ENCODE measurements around the gene ABHD12B. TPM values are rescaled to one million over a fixed set of nuclear protein-coding genes. Genes with fewer than 3 reads are reported as not detected.

The ABHD12B gene
- total RNA-seq, 1 donor from 2014 or later: not detected

DNA sequence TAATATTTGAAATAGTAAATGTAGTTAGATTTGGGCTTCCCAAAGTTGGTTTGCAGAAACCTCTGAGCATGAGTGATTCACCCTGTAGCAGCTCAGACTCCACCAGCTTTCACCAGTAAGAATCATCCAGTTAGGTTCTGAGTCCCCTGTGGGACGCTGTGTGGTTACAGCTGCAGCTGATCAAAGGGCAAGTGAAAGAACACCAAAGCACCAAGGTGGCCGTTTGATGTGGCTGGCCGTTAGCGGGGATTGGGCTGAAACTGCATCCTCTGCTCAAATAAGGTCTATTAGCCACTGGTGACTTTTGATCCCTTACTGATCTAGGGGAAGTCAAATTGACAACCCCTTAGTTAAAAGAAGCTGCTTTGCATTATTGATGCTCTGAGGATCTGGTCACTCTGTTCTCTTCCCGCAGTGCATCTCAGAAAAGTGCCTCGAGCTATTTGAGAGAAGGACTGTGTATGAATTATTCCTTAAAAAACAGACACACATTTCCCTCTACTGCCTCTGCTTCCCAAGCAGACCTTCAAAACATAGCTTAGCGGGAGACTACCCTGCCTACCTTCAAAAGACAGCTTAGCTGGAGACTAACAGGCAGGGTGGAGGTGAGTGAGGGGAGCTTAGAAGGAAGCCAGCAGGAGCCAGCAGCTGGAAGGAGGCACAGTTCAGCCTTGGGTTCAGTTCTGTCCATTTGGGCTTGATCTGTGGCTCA is 3.7 kb downstream of the ABHD12B start:
- H4K20me1 ChIP-seq (ENCODE audit: insufficient read depth, low read length): no peaks in the 10 kb centered on the region
- TF ChIP-seq EZH2 (IDR thresholded peaks at IDR 0.05; ENCODE audit: insufficient read depth, low read length): no peak
- TF ChIP-seq, protein P1, sequence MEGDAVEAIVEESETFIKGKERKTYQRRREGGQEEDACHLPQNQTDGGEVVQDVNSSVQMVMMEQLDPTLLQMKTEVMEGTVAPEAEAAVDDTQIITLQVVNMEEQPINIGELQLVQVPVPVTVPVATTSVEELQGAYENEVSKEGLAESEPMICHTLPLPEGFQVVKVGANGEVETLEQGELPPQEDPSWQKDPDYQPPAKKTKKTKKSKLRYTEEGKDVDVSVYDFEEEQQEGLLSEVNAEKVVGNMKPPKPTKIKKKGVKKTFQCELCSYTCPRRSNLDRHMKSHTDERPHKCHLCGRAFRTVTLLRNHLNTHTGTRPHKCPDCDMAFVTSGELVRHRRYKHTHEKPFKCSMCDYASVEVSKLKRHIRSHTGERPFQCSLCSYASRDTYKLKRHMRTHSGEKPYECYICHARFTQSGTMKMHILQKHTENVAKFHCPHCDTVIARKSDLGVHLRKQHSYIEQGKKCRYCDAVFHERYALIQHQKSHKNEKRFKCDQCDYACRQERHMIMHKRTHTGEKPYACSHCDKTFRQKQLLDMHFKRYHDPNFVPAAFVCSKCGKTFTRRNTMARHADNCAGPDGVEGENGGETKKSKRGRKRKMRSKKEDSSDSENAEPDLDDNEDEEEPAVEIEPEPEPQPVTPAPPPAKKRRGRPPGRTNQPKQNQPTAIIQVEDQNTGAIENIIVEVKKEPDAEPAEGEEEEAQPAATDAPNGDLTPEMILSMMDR (IDR thresholded peaks at IDR 0.05; ENCODE audit: insufficient read depth, low read depth, low read length): no peak
- no peak for FAIRE-seq

DNA sequence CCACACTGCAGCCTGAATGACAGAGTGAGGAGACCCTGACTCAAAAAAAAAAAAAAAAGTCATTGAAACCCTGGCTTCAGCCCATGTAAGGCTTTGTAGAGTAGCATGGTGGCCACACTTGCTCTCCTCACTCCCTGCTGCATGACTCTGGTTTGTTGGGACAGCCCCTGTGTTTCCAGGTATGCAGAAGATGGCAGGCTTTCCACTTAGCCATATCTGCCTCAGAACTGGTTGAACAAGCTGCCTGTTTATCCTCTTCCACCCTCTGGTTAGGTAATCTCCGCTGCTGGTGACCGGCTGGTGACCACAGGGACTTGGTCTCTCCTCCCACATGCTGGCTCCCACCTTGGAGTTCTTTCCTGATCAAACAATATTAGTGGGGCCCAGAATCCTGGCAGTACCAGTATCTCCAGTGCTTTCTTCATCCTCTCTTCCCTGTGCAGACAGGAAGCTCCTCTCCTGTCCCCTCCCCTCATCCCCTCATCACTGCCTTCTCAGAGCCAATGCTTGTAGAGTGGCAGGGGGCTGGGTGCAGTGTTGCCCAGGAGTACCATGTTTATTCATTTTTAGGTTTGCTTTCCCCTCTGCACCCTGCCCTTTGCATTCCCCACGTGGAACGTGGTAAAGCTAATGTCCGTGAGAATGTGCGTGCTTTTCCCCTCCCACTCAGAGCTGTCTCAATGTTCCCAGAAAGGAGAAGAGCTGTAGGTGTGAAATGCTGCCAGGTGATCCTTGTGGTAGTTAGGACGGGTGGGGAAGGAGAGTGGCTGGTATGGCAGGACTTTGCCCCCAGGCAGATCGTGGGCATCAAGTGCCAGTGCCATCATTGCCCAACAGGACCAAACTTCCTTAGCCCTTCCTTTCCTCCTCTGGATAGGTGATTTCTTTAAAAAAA is 11.3 kb downstream of the ABHD12B start:
- peaks cover 2% of the 10 kb centered on the region for H3K36me3 Mint-ChIP-seq (ENCODE audit: low read depth, unreplicated experiment)
- DNase-seq (ENCODE audit: low read depth) (no peak), FAIRE-seq (no peak)
- Histone ChIP-seq H2AFZ (ENCODE audit: low read depth, low read length) (no peak overlapping the region), H3K9ac (ENCODE audit: low read length) (no peak overlapping the region), H4K20me1 (ENCODE audit: insufficient read depth, low read length) (no peaks in the 10 kb centered on the region), H3K4me2 (ENCODE audit: low read length) (no peak overlapping the region), H3K27ac (ENCODE audit: low read depth, low read length) (no peak overlapping the region), H3K4me3 (ENCODE audit: insufficient read depth, low read depth, low read length) (no peak overlapping the region), H3K4me1 (ENCODE audit: insufficient read depth, low read length) (no peaks in the 10 kb centered on the region), H3K79me2 (ENCODE audit: insufficient read depth, low read length) (no peaks in the 10 kb centered on the region), H3K9me3 (ENCODE audit: insufficient read depth, low read depth, low read length) (peaks cover 4% of the 10 kb centered on the region), H3K27me3 (ENCODE audit: insufficient read depth, low read length) (peaks cover 20% of the 10 kb centered on the region), H3K36me3 (ENCODE audit: insufficient read depth, low read length) (no peaks in the 10 kb centered on the region)
- peaks cover 11% of the 10 kb centered on the region for H3K27me3 Mint-ChIP-seq (ENCODE audit: low read depth, unreplicated experiment)
- TF ChIP-seq, protein P1 (IDR thresholded peaks at IDR 0.05; ENCODE audit: insufficient read depth, low read depth, low read length): no peak
- no peak for TF ChIP-seq EZH2 (IDR thresholded peaks at IDR 0.05; ENCODE audit: insufficient read depth, low read length)
- H3K9me3 Mint-ChIP-seq (ENCODE audit: unreplicated experiment): no peaks in the 10 kb centered on the region
- H3K27ac Mint-ChIP-seq (ENCODE audit: unreplicated experiment): no peak overlapping the region
- H3K4me3 Mint-ChIP-seq (ENCODE audit: unreplicated experiment): no peak overlapping the region
- peaks cover 2% of the 10 kb centered on the region for H3K4me1 Mint-ChIP-seq (ENCODE audit: low read depth, unreplicated experiment)

More for the DNA sequence above, 3.7 kb downstream of the ABHD12B start:
- Histone ChIP-seq H3K36me3 (ENCODE audit: insufficient read depth, low read length) (no peaks in the 10 kb centered on the region), H3K79me2 (ENCODE audit: insufficient read depth, low read length) (no peaks in the 10 kb centered on the region), H2AFZ (ENCODE audit: low read depth, low read length) (no peak overlapping the region), H3K27me3 (ENCODE audit: insufficient read depth, low read length) (peaks cover 64% of the 10 kb centered on the region), H3K27ac (ENCODE audit: low read depth, low read length) (no peak overlapping the region), H3K4me3 (ENCODE audit: insufficient read depth, low read depth, low read length) (no peak overlapping the region), H3K4me2 (ENCODE audit: low read length) (no peak overlapping the region), H3K9ac (ENCODE audit: low read length) (no peak overlapping the region), H3K4me1 (ENCODE audit: insufficient read depth, low read length) (no peaks in the 10 kb centered on the region), H3K9me3 (ENCODE audit: insufficient read depth, low read depth, low read length) (peaks cover 4% of the 10 kb centered on the region)
- Mint-ChIP-seq H3K9me3 (ENCODE audit: unreplicated experiment) (peaks cover 4% of the 10 kb centered on the region), H3K4me3 (ENCODE audit: unreplicated experiment) (no peak overlapping the region), H3K4me1 (ENCODE audit: low read depth, unreplicated experiment) (peaks cover 9% of the 10 kb centered on the region), H3K27ac (ENCODE audit: unreplicated experiment) (no peak overlapping the region), H3K27me3 (ENCODE audit: low read depth, unreplicated experiment) (peaks cover 49% of the 10 kb centered on the region), H3K36me3 (ENCODE audit: low read depth, unreplicated experiment) (peaks cover 2% of the 10 kb centered on the region)
- peak; percentile 32 for DNase-seq (ENCODE audit: low read depth)
